Neural crest cell (in vitro differentiated cells): Measurements from ENCODE around the gene WBP1L. TPM values are rescaled to one million over a fixed set of nuclear protein-coding genes. Genes with fewer than 3 reads are reported as not detected.

Source experiments
- DNase-seq: peaks from one replicate; pipeline ENCODE4 v3.0.0; 2021; ENCODE audit warnings: low read depth, mixed read lengths, low spot score
- H3K27ac Mint-ChIP-seq: one replicate; pipeline ENCODE4 v1.8.0; 2021; ENCODE audit warnings: mild to moderate bottlenecking, mixed read lengths; ENCODE audit not compliant: unreplicated experiment
- H3K27me3 Mint-ChIP-seq: 2 replicates; pipeline ENCODE4 v1.8.0; 2021; ENCODE audit warnings: low read depth, mild to moderate bottlenecking, mixed read lengths
- H3K36me3 Mint-ChIP-seq: 2 replicates; pipeline ENCODE4 v1.8.0; 2021; ENCODE audit warnings: low read depth, mild to moderate bottlenecking, mixed read lengths
- H3K4me1 Mint-ChIP-seq: 2 replicates; pipeline ENCODE4 v1.8.0; 2021; ENCODE audit warnings: mixed read lengths
- H3K4me3 Mint-ChIP-seq: one replicate; pipeline ENCODE4 v1.8.0; 2021; ENCODE audit warnings: mild to moderate bottlenecking, mixed read lengths
- H3K9me3 Mint-ChIP-seq: 2 replicates; pipeline ENCODE4 v1.8.0; 2021; ENCODE audit warnings: mixed read lengths
- CTCF ChIP-seq: fragments of 200-600 bp; sonication (generic); conservative IDR thresholded peaks from 2 replicates; pipeline ENCODE4 v1.5.0; 2021; ENCODE audit warnings: antibody characterized with exemption, mild to moderate bottlenecking
- total RNA-seq: library from RNA; stranded (reverse); gene quantifications from 2 replicates; pipeline ENCODE4 v1.2.1, GENCODE V29; 2021

WBP1L gene
- total RNA-seq, 1 donor from 2014 or later = 22.0 TPM

- H3K9me3 Mint-ChIP-seq = no peaks in the 10 kb centered on the region
- TF ChIP-seq CTCF = no peak
- H3K4me3 Mint-ChIP-seq = no peak overlapping the region
- H3K27me3 Mint-ChIP-seq = peaks cover 8% of the 10 kb centered on the region
- H3K4me1 Mint-ChIP-seq = peaks cover 13% of the 10 kb centered on the region
- no peak overlapping the region for H3K27ac Mint-ChIP-seq
- H3K36me3 Mint-ChIP-seq = peaks cover 5% of the 10 kb centered on the region
- no peak for DNase-seq
Observed at GRCh38 chr10:102763037-102763607, 19.4 kb downstream of the WBP1L start.

GRCh38 chr10:102764470-102765161 is 20.9 kb downstream of the WBP1L start:
- H3K9me3 Mint-ChIP-seq = no peaks in the 10 kb centered on the region
- no peak for DNase-seq
- no peak overlapping the region for H3K4me3 Mint-ChIP-seq
- no peak overlapping the region for H3K27ac Mint-ChIP-seq
- peaks cover 11% of the 10 kb centered on the region for H3K27me3 Mint-ChIP-seq
- peaks cover 5% of the 10 kb centered on the region for H3K36me3 Mint-ChIP-seq
- TF ChIP-seq CTCF = no peak
- H3K4me1 Mint-ChIP-seq = peaks cover 10% of the 10 kb centered on the region

GRCh38 chr10:102765336-102765735 is 21.6 kb downstream of the WBP1L start:
- H3K27me3 Mint-ChIP-seq = peaks cover 13% of the 10 kb centered on the region
- peak overlapping the region; percentile 36 for H3K27ac Mint-ChIP-seq
- no peak for TF ChIP-seq CTCF
- no peak for DNase-seq
- H3K4me3 Mint-ChIP-seq = no peak overlapping the region
- H3K4me1 Mint-ChIP-seq = peaks cover 13% of the 10 kb centered on the region
- H3K36me3 Mint-ChIP-seq = peaks cover 5% of the 10 kb centered on the region
- no peaks in the 10 kb centered on the region for H3K9me3 Mint-ChIP-seq

- Mint-ChIP-seq H3K36me3 (peaks cover 2% of the 10 kb centered on the region), H3K4me1 (peaks cover 13% of the 10 kb centered on the region), H3K27me3 (peaks cover 17% of the 10 kb centered on the region), H3K9me3 (no peaks in the 10 kb centered on the region), H3K4me3 (no peak overlapping the region), H3K27ac (no peak overlapping the region)
- no peak for TF ChIP-seq CTCF
- DNase-seq = no peak
Observed at GRCh38 chr10:102767428-102768160, 23.8 kb downstream of the WBP1L start.

GRCh38 chr10:102769375-102770107 is 25.8 kb downstream of the WBP1L start:
- H3K4me1 Mint-ChIP-seq = peaks cover 31% of the 10 kb centered on the region
- no peaks in the 10 kb centered on the region for H3K9me3 Mint-ChIP-seq

More at GRCh38 chr10:102769375-102770107, 25.8 kb downstream of the WBP1L start:
- H3K27ac Mint-ChIP-seq = no peak overlapping the region
- no peak for DNase-seq
- no peak overlapping the region for H3K4me3 Mint-ChIP-seq
- peaks cover 2% of the 10 kb centered on the region for H3K36me3 Mint-ChIP-seq
- TF ChIP-seq CTCF = no peak
- peaks cover 17% of the 10 kb centered on the region for H3K27me3 Mint-ChIP-seq
